ENCODE data around the gene CDH6. TPM values are rescaled to one million over a fixed set of nuclear protein-coding genes. Genes with fewer than 3 reads are reported as not detected.

Gene CDH6
- polyA plus RNA-seq, 1 of the 3 experiments (the other 2 are of a cell fraction), result 1.1 TPM

DNA sequence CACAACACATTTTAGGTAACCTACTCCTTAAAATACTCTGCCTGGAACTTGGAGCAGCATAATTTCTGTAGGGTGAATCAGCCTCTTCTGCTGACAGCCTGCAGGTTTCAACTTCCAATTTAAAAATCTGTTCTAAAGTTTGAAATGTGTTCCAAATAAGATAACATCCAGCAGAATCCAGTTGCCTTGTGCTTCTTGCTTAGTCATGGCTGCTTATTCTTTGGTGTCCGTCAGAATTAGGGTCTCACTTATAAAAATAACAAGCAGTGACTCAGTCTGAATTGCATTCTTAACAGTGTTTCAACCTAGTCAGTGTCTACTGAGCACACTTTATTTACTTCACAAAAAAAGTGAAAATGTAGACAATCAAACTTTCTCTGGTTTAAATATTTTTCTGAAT lies 3.7 kb downstream of the CDH6 start (continued):
- TF ChIP-seq PBX3 (IDR thresholded peaks at IDR 0.05) (no peak), EP300 (IDR thresholded peaks at IDR 0.05; ENCODE audit: borderline replicate concordance in 1 of 2, low read depth in 1 of 2, low read length in 1 of 2) (no peak)

GRCh38 chr5:31204958-31205357 lies 11.5 kb downstream of the CDH6 start:
- no peak overlapping the region for H3K4me3 ChIP-seq (ENCODE audit: low read depth in 2 of 2, low read length in 1 of 2)
- no peak overlapping the region for H3K4me2 ChIP-seq
- TF ChIP-seq NFIC (IDR thresholded peaks at IDR 0.05; ENCODE audit: borderline replicate concordance) (no peak), SIN3A (IDR thresholded peaks at IDR 0.05; ENCODE audit: borderline replicate concordance, low read depth, low read length) (no peak), USF1 (IDR thresholded peaks at IDR 0.05; ENCODE audit: borderline replicate concordance, low read depth) (no peak), NRF1 (IDR thresholded peaks at IDR 0.05; ENCODE audit: low read depth, low read length) (no peak)
- H3K4me1 ChIP-seq (ENCODE audit: control insufficient read depth in 1 of 2, insufficient read depth in 2 of 2, low read depth in 1 of 2, low read length in 1 of 2), result no peaks in the 10 kb centered on the region
- H3F3A ChIP-seq (replicated peaks; ENCODE audit: insufficient read depth), result no peaks in the 10 kb centered on the region
- H3K36me3 ChIP-seq (replicated peaks in 1 of 2; ENCODE audit: control insufficient read depth in 1 of 2, insufficient read depth in 2 of 2, low read length in 1 of 2), result no peaks in the 10 kb centered on the region
- no peaks in the 10 kb centered on the region for H4K20me1 ChIP-seq (ENCODE audit: insufficient read depth)
- H2AFZ ChIP-seq (ENCODE audit: low read depth), result no peak overlapping the region
- CTCF ChIA-PET, result no interaction called here
- H3K9me3 ChIP-seq, result no peaks in the 10 kb centered on the region
- H3K79me2 ChIP-seq (ENCODE audit: insufficient read depth), result no peaks in the 10 kb centered on the region
- WGBS (ENCODE audit: low lambda C conversion rate), result 0% methylated on average over 1 of the region's 1 CpG
- POLR2A ChIA-PET, result no interaction called here
- no peak overlapping the region for H3K9ac ChIP-seq
- H3K9me2 ChIP-seq, result no peaks in the 10 kb centered on the region
- DNase-seq, result no peak
- no peak overlapping the region for H3K27ac ChIP-seq (ENCODE audit: low read depth in 2 of 2, low read length in 1 of 2)
- H3K27me3 ChIP-seq (ENCODE audit: insufficient read depth), result peaks cover 8% of the 10 kb centered on the region; the same call in 1 of the 2 replicates

DNA sequence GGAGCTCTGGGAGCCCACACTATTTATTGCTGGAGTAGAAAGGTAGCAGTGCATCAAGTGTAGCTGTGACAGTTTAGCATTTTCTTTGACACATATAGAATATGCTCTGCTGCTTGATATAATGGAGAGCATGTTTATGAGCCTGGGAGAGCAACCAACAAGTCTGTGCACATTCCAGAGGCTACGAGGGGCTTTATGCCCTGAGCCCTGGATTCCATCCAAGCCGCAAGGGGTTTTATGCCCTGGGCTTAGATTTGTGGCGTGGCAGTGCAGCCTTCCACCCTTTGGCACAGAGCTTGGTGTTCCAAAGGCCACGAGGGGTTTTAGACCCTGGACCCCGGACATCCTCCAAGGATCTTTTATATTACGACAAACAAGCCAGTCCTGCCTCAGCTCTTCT lies 14.6 kb downstream of the CDH6 start:
- 28% methylated on average over 3 of the region's 6 CpGs for WGBS (ENCODE audit: low lambda C conversion rate)
- peaks cover 21% of the 10 kb centered on the region; the same call in 1 of the 2 replicates for H3K27me3 ChIP-seq (ENCODE audit: insufficient read depth)
- no peaks in the 10 kb centered on the region for H3K36me3 ChIP-seq (replicated peaks in 1 of 2; ENCODE audit: control insufficient read depth in 1 of 2, insufficient read depth in 2 of 2, low read length in 1 of 2)
- CTCF ChIA-PET, result interaction anchor here (1.8 kb wide), 1 partner anchor 21 kb away, joined by 4 read pairs; no protein-coding TSS in a partner anchor
- no peaks in the 10 kb centered on the region for H3K79me2 ChIP-seq (ENCODE audit: insufficient read depth)
- no peaks in the 10 kb centered on the region for H3K9me3 ChIP-seq
- no peaks in the 10 kb centered on the region for H3K9me2 ChIP-seq
- H4K20me1 ChIP-seq (ENCODE audit: insufficient read depth), result no peaks in the 10 kb centered on the region
- no peaks in the 10 kb centered on the region for H3F3A ChIP-seq (replicated peaks; ENCODE audit: insufficient read depth)
- H3K4me2 ChIP-seq, result no peak overlapping the region
- no peaks in the 10 kb centered on the region for H3K4me1 ChIP-seq (ENCODE audit: control insufficient read depth in 1 of 2, insufficient read depth in 2 of 2, low read depth in 1 of 2, low read length in 1 of 2)
- POLR2A ChIA-PET, result no interaction called here
- H2AFZ ChIP-seq (ENCODE audit: low read depth), result no peak overlapping the region
- no peak for DNase-seq
- H3K9ac ChIP-seq, result no peak overlapping the region
- H3K27ac ChIP-seq (ENCODE audit: low read depth in 2 of 2, low read length in 1 of 2), result no peak overlapping the region
- TF ChIP-seq MEF2A (IDR thresholded peaks at IDR 0.05; ENCODE audit: borderline replicate concordance, low read depth) (no peak), GABPA (IDR thresholded peaks at IDR 0.05; ENCODE audit: low read depth) (no peak), JUND (IDR thresholded peaks at IDR 0.05) (no peak), ZBTB33 (IDR thresholded peaks at IDR 0.05; ENCODE audit: borderline replicate concordance, low read depth) (no peak), FOXM1 (IDR thresholded peaks at IDR 0.05; ENCODE audit: low read depth) (no peak), RCOR1 (IDR thresholded peaks at IDR 0.05; ENCODE audit: low read length) (no peak), RFX5 (IDR thresholded peaks at IDR 0.05; ENCODE audit: low read length) (no peak), ELF1 (IDR thresholded peaks at IDR 0.05) (no peak)
- H3K4me3 ChIP-seq (ENCODE audit: low read depth in 2 of 2, low read length in 1 of 2), result no peak overlapping the region
